A549 (cell line): ENCODE measurements around the gene LCN2. TPM values are rescaled to one million over a fixed set of nuclear protein-coding genes. Genes with fewer than 3 reads are reported as not detected.

Experiments used
- ATAC-seq, 2 experiments: fragments of 200-7000 bp in 1 of 2; fragments of >200 bp in 1 of 2; cut with Nextera tagmentation in 1 of 2; cut with Tn5 transposase in 1 of 2; 3 replicates each; pipeline versions ENCODE4 v1.8.0 to v1.9.1; 2018 to 2020; ENCODE audit warnings: mild to moderate bottlenecking in 1 of 2, moderate library complexity in 1 of 2
- CTCF ChIA-PET: fragments of 300-600 bp; sonication (Branson Sonifier 250); formaldehyde crosslinking; extraction: SDS; loops from one replicate; lab custom pipeline; 2021; ENCODE audit warnings: antibody characterized with exemption, inconsistent platforms; lab: Yijun Ruan, JAX
- POLR2A ChIA-PET: fragments of 350-600 bp; formaldehyde crosslinking; extraction: SDS; loops from one replicate; lab custom pipeline; 2021; ENCODE audit warnings: antibody characterized with exemption, inconsistent platforms; lab: Yijun Ruan, JAX
- DNase-seq, 2 experiments: peaks; one replicate each; pipeline versions ENCODE4 v3.0.0 to v3.0.0-alpha.2; 2011 to 2016; ENCODE audit warnings: low read depth in 1 of 2, low spot score in 1 of 2
- FAIRE-seq: peaks from 2 replicates; lab custom pipeline; 2011; peaks lifted over from hg19 to GRCh38; lab: Jason Lieb, UNC
- H3K27ac ChIP-seq, 2 experiments: fragments of >200 bp; sonication (Bioruptor Twin); formaldehyde crosslinking; 3 replicates each; pipeline ENCODE4 v1.5.1; 2016 to 2017
- H3K4me1 ChIP-seq: fragments of >200 bp; sonication (Bioruptor Twin); formaldehyde crosslinking; 3 replicates; pipeline ENCODE4 v1.6.1; 2016
- H3K4me2 ChIP-seq: fragments of >200 bp; sonication (Bioruptor Twin); formaldehyde crosslinking; 3 replicates; pipeline ENCODE4 v1.6.1; 2016
- H3K4me3 ChIP-seq: fragments of >200 bp; sonication (Bioruptor Twin); formaldehyde crosslinking; 3 replicates; pipeline ENCODE4 v1.5.1; 2016
- H3K9me3 ChIP-seq: fragments of >200 bp; sonication (Bioruptor Twin); formaldehyde crosslinking; 3 replicates; pipeline ENCODE4 v1.6.1; 2016
- CHD2 ChIP-seq: fragments of 150-350 bp; IDR thresholded peaks from 2 replicates; pipeline ENCODE4 v1.6.1; 2014; ENCODE audit warnings: low read length; ENCODE audit not compliant: partially characterized antibody
- CHD4 ChIP-seq: fragments of 200-600 bp; sonication (generic); IDR thresholded peaks from 2 replicates; pipeline ENCODE4 v1.6.1; 2016; ENCODE audit warnings: antibody characterized with exemption, mild to moderate bottlenecking, borderline replicate concordance
- CTCF ChIP-seq: fragments of >200 bp; sonication (Bioruptor Twin); formaldehyde crosslinking; IDR thresholded peaks from 3 replicates; pipeline ENCODE4 v1.5.1; 2016
- E2F6 ChIP-seq: IDR thresholded peaks from 2 replicates; pipeline ENCODE4 v1.6.1; 2012; ENCODE audit warnings: low read depth, borderline replicate concordance
- ESRRA ChIP-seq: fragments of 150-350 bp; IDR thresholded peaks from 2 replicates; pipeline ENCODE4 v1.6.1; 2014; ENCODE audit warnings: mild to moderate bottlenecking, low read length, borderline replicate concordance
- FOSB ChIP-seq: fragments of 250-450 bp; sonication (Bioruptor Pico); IDR thresholded peaks from 2 replicates; pipeline ENCODE4 v1.5.0; 2020; ENCODE audit warnings: mild to moderate bottlenecking, moderate library complexity
- FOXS1 ChIP-seq: fragments of 250-450 bp; sonication (Bioruptor Pico); IDR thresholded peaks from 2 replicates; pipeline ENCODE4 v1.5.0; 2020; ENCODE audit warnings: mild to moderate bottlenecking, moderate library complexity
- HES2 ChIP-seq: fragments of >200 bp; sonication (Bioruptor Twin); formaldehyde crosslinking; IDR thresholded peaks from 2 replicates; pipeline ENCODE4 v1.6.1; 2016
- JUN ChIP-seq, 2 experiments: fragments of >200 bp; sonication (Bioruptor Twin); formaldehyde crosslinking; IDR thresholded peaks; 2 replicates in 1 of 2; 3 replicates in 1 of 2; pipeline ENCODE4 v1.6.1; 2016 to 2017
- JUNB ChIP-seq: fragments of >200 bp; sonication (Bioruptor Twin); formaldehyde crosslinking; IDR thresholded peaks from 2 replicates; pipeline ENCODE4 v1.6.1; 2016
- KDM1A ChIP-seq: fragments of 200-600 bp; sonication (generic); IDR thresholded peaks from 2 replicates; pipeline ENCODE4 v1.6.1; 2016; ENCODE audit warnings: low read depth, mild to moderate bottlenecking
- KDM5A ChIP-seq: fragments of 200-600 bp; sonication (generic); IDR thresholded peaks from 2 replicates; pipeline ENCODE4 v1.6.1; 2016; ENCODE audit warnings: antibody characterized with exemption, mild to moderate bottlenecking
- MAZ ChIP-seq: fragments of 150-350 bp; IDR thresholded peaks from 2 replicates; pipeline ENCODE4 v1.6.1; 2014; ENCODE audit warnings: antibody characterized with exemption, low read depth, low read length, borderline replicate concordance
- NFE2L2 ChIP-seq: fragments of 150-350 bp; conservative IDR thresholded peaks from 2 replicates; pipeline ENCODE4 v1.6.1; 2014; ENCODE audit warnings: low read length
- PBX3 ChIP-seq: IDR thresholded peaks from 2 replicates; pipeline ENCODE4 v1.6.1; 2012
- PHF8 ChIP-seq: fragments of 200-600 bp; sonication (generic); IDR thresholded peaks from 2 replicates; pipeline ENCODE4 v1.6.1; 2016; ENCODE audit warnings: low read depth, mild to moderate bottlenecking, antibody characterized with exemption, moderate library complexity, borderline replicate concordance
- POLR2A ChIP-seq: IDR thresholded peaks from 2 replicates; pipeline ENCODE4 v1.6.1; 2012; ENCODE audit warnings: mild to moderate bottlenecking, low read length
- RAD21 ChIP-seq, 2 experiments: fragments of >200 bp in 1 of 2; sonication (Bioruptor Twin) in 1 of 2; formaldehyde crosslinking in 1 of 2; IDR thresholded peaks in 1 of 2; conservative IDR thresholded peaks in 1 of 2; 2 replicates in 1 of 2; 3 replicates in 1 of 2; pipeline ENCODE4 v1.6.1; 2012 to 2018; ENCODE audit warnings: inconsistent platforms in 1 of 2
- REST ChIP-seq: fragments of 200-600 bp; sonication (generic); IDR thresholded peaks from 2 replicates; pipeline ENCODE4 v1.6.1; 2016; ENCODE audit warnings: antibody characterized with exemption, mild to moderate bottlenecking, moderate library complexity
- ZC3H11A ChIP-seq: fragments of 450-650 bp; IDR thresholded peaks from 2 replicates; pipeline ENCODE4 v1.6.1; 2014; ENCODE audit warnings: antibody characterized with exemption, mild to moderate bottlenecking
- ZNF302 ChIP-seq: fragments of 250-450 bp; sonication (Bioruptor Pico); IDR thresholded peaks from 2 replicates; pipeline ENCODE4 v1.9.0; 2021; ENCODE audit warnings: inconsistent platforms, mild to moderate bottlenecking, moderate library complexity
- WGBS: methylation state at CpG from one replicate; pipeline ENCODE4 v1.1.6; 2017; ENCODE audit errors: missing lambda C conversion rate; 5-methylcytosine and 5-hydroxymethylcytosine counted together
- polyA plus RNA-seq, 4 experiments: library from polyadenylated mRNA; depleted of rRNA in 3 of 4; stranded (reverse); fragments of >200 nt; fragmentation: RNase III in 1 of 4; extraction: RNeasy Plus Mini Kit Qiagen cat#74134 plus additional on column Dnase treatment in 1 of 4; gene quantifications; 2 replicates in 3 of 4; 3 replicates in 1 of 4; pipeline ENCODE4 v1.2.3, GENCODE V29; 2011 to 2017

The LCN2 gene
- polyA plus RNA-seq, 2 of the 4 experiments (the other 2 are of a cell fraction): 2.3 to 11.9 TPM

- Histone ChIP-seq H3K4me2 (peak overlapping the region; percentile 94), H3K9me3 (no peaks in the 10 kb centered on the region), H3K4me1 (peaks cover 17% of the 10 kb centered on the region), H3K27ac (peak overlapping the region in 1 of 2 experiments; percentile 99; a peak in 1 of 6 replicates)
- 85% methylated on average over 2 of the region's 2 CpGs for WGBS
- POLR2A ChIA-PET: interaction anchor here (1.6 kb wide), 1 partner anchor 61 kb away, joined by 3 read pairs; no protein-coding TSS in a partner anchor
- CTCF ChIA-PET: interaction anchor here (0.8 to 2.8 kb wide), 18 partner anchors 9 to 406 kb away, joined by 3 to 41 read pairs (median 3); partner anchors contain the start of gene DNM1
- ATAC-seq (no peak), DNase-seq (no peak), FAIRE-seq (no peak)
- TF ChIP-seq KDM1A (no peak), ZNF302 (CRISPR knock-in tag) (no peak), PHF8 (no peak), ZC3H11A (no peak), ESRRA (no peak), KDM5A (no peak), POLR2A (no peak), FOSB (CRISPR knock-in tag) (no peak), JUNB (no peak), REST (no peak), JUN (IDR thresholded peaks at IDR 0.05) (no peak), E2F6 (no peak)
- TF ChIP-seq, all 56 proteins: peak for 0
- H3K4me3 ChIP-seq: no peak overlapping the region; the same call in 2 of the 3 replicates
Measured at GRCh38 chr9:128190013-128190412, 40.8 kb downstream of the LCN2 start.

- H3K9me3 ChIP-seq: no peaks in the 10 kb centered on the region
- peaks cover 17% of the 10 kb centered on the region for H3K4me1 ChIP-seq
- peak overlapping the region; percentile 86 for H3K4me3 ChIP-seq
- TF ChIP-seq NFE2L2 (no peak), REST (no peak), CHD2 (no peak), CTCF (no peak), KDM5A (no peak), RAD21 (conservative IDR thresholded peaks at IDR 0.05 in 1 of 2, IDR thresholded peaks at IDR 0.05 in 1 of 2) (no peak), CHD4 (no peak), FOSB (CRISPR knock-in tag) (no peak), ZNF302 (CRISPR knock-in tag) (no peak), PHF8 (no peak), FOXS1 (CRISPR knock-in tag) (no peak), HES2 (no peak), PBX3 (no peak; the same call in 1 of the 2 replicates), MAZ (no peak)
- peak overlapping the region; percentile 94 for H3K4me2 ChIP-seq
- DNase-seq: no peak
- ATAC-seq: peak; percentile 1 to 41; a peak in 4 of 6 replicates
- no peak for FAIRE-seq
- 31% methylated on average over 23 of the region's 32 CpGs for WGBS
- ChIA-PET CTCF (interaction anchor here (0.7 to 2.8 kb wide), 23 partner anchors 9 to 406 kb away, joined by 3 to 41 read pairs (median 3); partner anchors contain the start of gene DNM1), POLR2A (interaction anchor here (0.9 to 1.6 kb wide), 2 partner anchors 62 to 151 kb away, joined by 3 read pairs; no protein-coding TSS in a partner anchor)
- H3K27ac ChIP-seq: peak overlapping the region; percentile 98 to 99
Measured at GRCh38 chr9:128190516-128191405, 41.5 kb downstream of the LCN2 start.
